HFFc6 (cell line): ENCODE measurements around the gene SLC22A1. TPM values are rescaled to one million over a fixed set of nuclear protein-coding genes. Genes with fewer than 3 reads are reported as not detected.
"Not testable (repeated sequence)": the region's sequence is repeated elsewhere in the genome, so short reads cannot be mapped to it uniquely, and the experiment has no call there.

Experiments used
- DNase-seq: peaks from one replicate; pipeline ENCODE4 v3.0.0-alpha.2; 2018
- H3K27ac Mint-ChIP-seq: 2 replicates; pipeline ENCODE4 v1.8.0; 2020; ENCODE audit warnings: mild to moderate bottlenecking, mixed read lengths
- H3K27me3 Mint-ChIP-seq: 2 replicates; pipeline ENCODE4 v1.8.0; 2021; ENCODE audit warnings: mild to moderate bottlenecking, moderate library complexity, mixed read lengths; ENCODE audit not compliant: insufficient read depth
- H3K36me3 Mint-ChIP-seq: 2 replicates; pipeline ENCODE4 v1.8.0; 2021; ENCODE audit warnings: low read depth, mixed read lengths
- H3K4me1 Mint-ChIP-seq: 2 replicates; pipeline ENCODE4 v1.8.0; 2020; ENCODE audit warnings: low read depth, mixed read lengths
- H3K4me3 Mint-ChIP-seq: 2 replicates; pipeline ENCODE4 v1.8.0; 2020; ENCODE audit warnings: mild to moderate bottlenecking, moderate library complexity, mixed read lengths
- H3K9me3 Mint-ChIP-seq: 2 replicates; pipeline ENCODE4 v1.8.0; 2020; ENCODE audit warnings: mild to moderate bottlenecking, mixed read lengths
- total RNA-seq, 6 experiments: library from RNA; stranded (reverse); fragmentation: NEBNext Ultra II Directional; extraction: Animal tissue kit (Norgen Biotek cat#: 25700); gene quantifications; 2 replicates in 1 of 6; 3 replicates in 5 of 6; pipeline ENCODE4 v1.2.3, GENCODE V29; 2021
- TF ChIP-seq, protein P1 (sequence below): fragments of 200-600 bp; sonication (generic); IDR thresholded peaks from 2 replicates; pipeline ENCODE4 v1.5.0; 2021; ENCODE audit warnings: antibody characterized with exemption, mild to moderate bottlenecking

The SLC22A1 gene
- total RNA-seq, 6 experiments from 2014 or later = 0.12 to 0.33 (median 0.21) TPM; not detected in 2

DNA sequence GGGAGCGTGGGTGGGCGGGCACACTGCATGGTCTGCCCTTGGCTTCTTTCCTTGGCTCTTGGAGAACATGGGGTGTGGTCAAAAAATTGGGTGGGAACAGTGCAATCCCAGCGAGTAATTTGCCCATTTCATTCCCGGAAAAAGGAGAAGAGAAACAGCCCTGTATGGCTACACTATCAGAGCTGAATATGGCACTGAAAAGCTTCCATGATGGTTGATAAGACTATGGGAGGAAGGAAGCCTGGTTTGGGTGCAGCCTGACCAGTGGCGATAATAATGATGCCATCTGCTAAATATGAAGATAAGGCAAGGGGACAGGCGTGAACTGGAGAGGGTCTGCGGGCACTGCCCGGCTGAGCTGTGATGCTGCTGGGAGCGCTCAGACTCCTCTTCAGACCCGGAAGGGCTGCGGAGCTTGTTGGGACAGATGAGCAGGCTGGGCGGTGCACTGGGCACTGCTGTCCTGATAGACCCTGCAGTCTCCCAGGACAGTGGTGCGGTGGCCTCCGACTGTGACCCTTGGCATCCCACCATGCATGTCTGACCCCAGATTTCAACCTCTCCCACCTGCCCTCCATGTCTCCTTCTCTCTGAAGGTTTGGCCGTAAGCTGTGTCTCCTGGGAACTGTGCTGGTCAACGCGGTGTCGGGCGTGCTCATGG, 10.2 kb downstream of the SLC22A1 start:
- Mint-ChIP-seq H3K4me3 (no peak overlapping the region), H3K27ac (peak overlapping the region; percentile 22; the same call in 1 of the 2 replicates), H3K9me3 (no peaks in the 10 kb centered on the region), H3K27me3 (peaks cover 6% of the 10 kb centered on the region; the same call in 1 of the 2 replicates), H3K36me3 (no peaks in the 10 kb centered on the region), H3K4me1 (peaks cover 21% of the 10 kb centered on the region)
- TF ChIP-seq, protein P1, sequence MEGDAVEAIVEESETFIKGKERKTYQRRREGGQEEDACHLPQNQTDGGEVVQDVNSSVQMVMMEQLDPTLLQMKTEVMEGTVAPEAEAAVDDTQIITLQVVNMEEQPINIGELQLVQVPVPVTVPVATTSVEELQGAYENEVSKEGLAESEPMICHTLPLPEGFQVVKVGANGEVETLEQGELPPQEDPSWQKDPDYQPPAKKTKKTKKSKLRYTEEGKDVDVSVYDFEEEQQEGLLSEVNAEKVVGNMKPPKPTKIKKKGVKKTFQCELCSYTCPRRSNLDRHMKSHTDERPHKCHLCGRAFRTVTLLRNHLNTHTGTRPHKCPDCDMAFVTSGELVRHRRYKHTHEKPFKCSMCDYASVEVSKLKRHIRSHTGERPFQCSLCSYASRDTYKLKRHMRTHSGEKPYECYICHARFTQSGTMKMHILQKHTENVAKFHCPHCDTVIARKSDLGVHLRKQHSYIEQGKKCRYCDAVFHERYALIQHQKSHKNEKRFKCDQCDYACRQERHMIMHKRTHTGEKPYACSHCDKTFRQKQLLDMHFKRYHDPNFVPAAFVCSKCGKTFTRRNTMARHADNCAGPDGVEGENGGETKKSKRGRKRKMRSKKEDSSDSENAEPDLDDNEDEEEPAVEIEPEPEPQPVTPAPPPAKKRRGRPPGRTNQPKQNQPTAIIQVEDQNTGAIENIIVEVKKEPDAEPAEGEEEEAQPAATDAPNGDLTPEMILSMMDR = no peak
- no peak for DNase-seq

DNA sequence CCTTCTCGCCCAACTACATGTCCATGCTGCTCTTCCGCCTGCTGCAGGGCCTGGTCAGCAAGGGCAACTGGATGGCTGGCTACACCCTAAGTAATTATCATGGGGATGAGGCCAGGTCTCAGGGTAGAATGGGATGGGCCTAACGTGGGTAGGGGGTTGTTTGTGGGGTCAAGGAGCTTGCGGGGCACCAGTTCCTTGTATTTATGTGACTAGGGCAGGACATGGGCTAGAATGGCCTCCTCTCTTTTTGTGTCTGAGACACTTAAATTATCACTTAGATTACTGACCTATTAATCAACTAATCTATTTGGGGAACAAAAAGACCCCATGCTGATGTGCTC, 10.7 kb downstream of the SLC22A1 start:
- Mint-ChIP-seq H3K27me3 (peaks cover 6% of the 10 kb centered on the region; the same call in 1 of the 2 replicates), H3K4me3 (no peak overlapping the region), H3K9me3 (no peaks in the 10 kb centered on the region), H3K27ac (peak overlapping the region; percentile 22; the same call in 1 of the 2 replicates), H3K36me3 (no peaks in the 10 kb centered on the region), H3K4me1 (peaks cover 21% of the 10 kb centered on the region)
- no peak for DNase-seq
- TF ChIP-seq, protein P1 = no peak

DNA sequence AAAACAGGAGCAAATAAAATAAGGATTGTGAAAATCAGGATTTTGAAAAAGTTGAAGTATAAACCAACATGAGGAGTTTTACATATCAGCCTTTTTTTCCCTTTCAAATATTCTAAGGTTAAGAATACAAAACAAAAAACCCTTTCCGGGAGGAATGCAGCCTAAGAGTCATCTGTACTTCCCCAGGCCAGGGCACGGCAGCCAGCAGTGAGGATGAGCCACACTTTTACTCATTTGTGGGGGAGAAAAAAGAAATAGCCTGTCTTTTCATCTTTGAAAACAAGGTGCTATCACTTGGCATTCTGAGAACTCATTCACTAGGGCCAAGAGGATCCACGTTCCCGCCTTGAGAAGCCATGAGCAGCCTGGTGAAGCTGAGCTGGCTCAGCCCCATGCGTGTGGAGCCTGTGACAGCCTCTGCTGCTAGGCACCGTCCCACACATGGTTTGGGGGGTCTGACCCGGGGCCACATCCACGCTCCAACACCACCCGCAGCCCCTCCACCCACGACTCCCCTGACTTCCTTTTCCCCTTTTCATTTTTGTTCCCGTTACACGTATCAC, 11.2 kb downstream of the SLC22A1 start:
- Mint-ChIP-seq H3K27me3 (peaks cover 6% of the 10 kb centered on the region; the same call in 1 of the 2 replicates), H3K36me3 (no peaks in the 10 kb centered on the region), H3K4me1 (peaks cover 21% of the 10 kb centered on the region), H3K9me3 (no peaks in the 10 kb centered on the region), H3K4me3 (no peak overlapping the region), H3K27ac (peak overlapping the region; percentile 22)
- DNase-seq = peak; percentile 13
- TF ChIP-seq, protein P1 = no peak

DNA sequence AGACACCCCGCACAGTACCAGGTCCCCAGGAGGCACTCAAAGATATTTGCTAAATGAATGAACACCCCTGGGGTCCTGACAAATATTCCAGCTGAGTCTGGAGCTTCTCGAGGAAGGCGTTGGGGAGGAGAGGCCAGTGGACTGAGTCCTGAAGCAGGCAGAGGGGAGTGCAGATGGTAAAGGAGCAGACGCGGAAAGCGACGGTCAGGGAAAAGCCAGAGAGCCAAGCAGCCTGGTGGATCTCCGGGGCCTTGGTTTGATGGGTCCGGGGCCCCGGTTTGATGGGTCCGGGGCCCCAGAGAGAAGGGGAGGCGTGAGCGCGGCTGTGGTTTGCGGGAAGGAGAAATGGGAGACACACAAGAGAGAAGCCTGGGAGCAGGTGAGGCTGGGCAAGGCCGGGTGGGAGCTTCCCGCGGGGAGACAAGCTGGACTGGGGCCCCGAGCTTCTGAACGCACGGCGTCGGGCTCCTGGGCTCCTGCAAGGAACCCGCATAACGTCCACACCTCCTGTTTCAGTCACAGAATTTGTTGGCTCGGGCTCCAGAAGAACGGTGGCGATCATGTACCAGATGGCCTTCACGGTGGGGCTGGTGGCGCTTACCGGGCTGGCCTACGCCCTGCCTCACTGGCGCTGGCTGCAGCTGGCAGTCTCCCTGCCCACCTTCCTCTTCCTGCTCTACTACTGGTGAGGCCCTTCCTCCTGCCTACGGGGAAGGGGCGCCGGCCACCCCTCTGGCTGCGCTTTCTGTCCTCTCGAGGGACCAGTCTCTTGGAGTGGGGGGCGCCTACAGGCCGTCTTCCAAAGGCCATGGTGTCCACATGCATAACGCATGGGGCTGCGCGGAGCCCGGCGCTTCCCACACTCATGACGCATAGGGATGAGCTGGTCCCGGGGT, 12.1 kb downstream of the SLC22A1 start:
- Mint-ChIP-seq H3K4me3 (no peak overlapping the region), H3K4me1 (peaks cover 29% of the 10 kb centered on the region), H3K27ac (no peak overlapping the region), H3K36me3 (no peaks in the 10 kb centered on the region), H3K9me3 (no peaks in the 10 kb centered on the region), H3K27me3 (peaks cover 6% of the 10 kb centered on the region; the same call in 1 of the 2 replicates)
- TF ChIP-seq, protein P1 = no peak
- no peak for DNase-seq

DNA sequence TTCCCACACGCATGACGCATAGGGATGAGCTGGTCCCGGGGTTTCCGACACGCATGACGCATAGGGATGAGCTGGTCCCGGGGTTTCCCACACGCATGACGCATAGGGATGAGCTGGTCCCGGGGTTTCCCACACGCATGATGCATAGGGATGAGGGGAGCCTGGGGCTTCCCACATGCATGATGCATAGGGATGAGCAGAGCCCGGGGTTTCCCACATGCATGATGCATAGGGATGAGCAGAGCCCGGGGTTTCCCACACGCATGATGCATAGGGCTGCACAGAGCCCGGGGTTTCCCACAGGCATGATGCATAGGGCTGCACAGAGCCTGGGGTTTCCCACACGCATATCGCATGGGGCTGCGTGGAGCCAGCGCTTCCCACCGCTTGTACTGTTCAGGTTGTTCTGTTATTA, 12.7 kb downstream of the SLC22A1 start:
- not testable (repeated sequence) for H3K27me3 Mint-ChIP-seq, H3K36me3 Mint-ChIP-seq, DNase-seq, H3K9me3 Mint-ChIP-seq, H3K4me3 Mint-ChIP-seq, H3K27ac Mint-ChIP-seq
- peaks cover 33% of the 10 kb centered on the region for H3K4me1 Mint-ChIP-seq
